ENCODE measurements around the gene BMP2K. TPM values are rescaled to one million over a fixed set of nuclear protein-coding genes. Genes with fewer than 3 reads are reported as not detected.

BMP2K gene
- total and polyA plus RNA-seq, 2 experiments from 2014 or later, result 8.2 to 32.5 TPM

Small RNA genes within 50 kb of the gene (microRNA-seq; reads per million reads assigned to microRNA genes)
- gene MIR5096, result not detected

Small RNA genes within 50 kb of the gene (small RNA-seq; reads per million reads assigned to genes)
- gene AC098818.1 (ENCODE audit: low replicate concordance) (not detected), gene MIR5096 (ENCODE audit: low replicate concordance) (not detected), gene RN7SL127P (ENCODE audit: low replicate concordance) (not detected)

Other genes starting within 250 kb of the BMP2K start
- 20.3 and 23.8 TPM in 2 replicates for gene ANXA3, start 224.6 kb upstream of the BMP2K start, total RNA-seq (2014; rRNA removed; shearing (Covaris generic))
- 26.2 and 31.5 TPM in 2 replicates for gene ANXA3, start 224.6 kb upstream of the BMP2K start, polyA plus RNA-seq (2016; fragmentation: Nextera tagmentation; extraction: Ambion mirVana)
- 36.3 and 37.3 TPM in 2 replicates for gene PAQR3, start 163.1 kb downstream of the BMP2K start, total RNA-seq (2014; rRNA removed; shearing (Covaris generic))
- 15.9 and 16.9 TPM in 2 replicates for gene PAQR3, start 163.1 kb downstream of the BMP2K start, polyA plus RNA-seq (2016; fragmentation: Nextera tagmentation; extraction: Ambion mirVana)

All from GM23338 (cell line).